Skeletal muscle satellite cell (primary cell): Measurements from ENCODE around the gene GOT1.

Source experiments
- H3K27me3 ChIP-seq: 2 replicates; pipeline ENCODE4 v1.7.0; 2013; ENCODE audit warnings: low read length; ENCODE audit not compliant: control insufficient read depth, insufficient read depth
- H3K36me3 ChIP-seq: 2 replicates; pipeline ENCODE4 v1.7.0; 2013; ENCODE audit warnings: mild to moderate bottlenecking, control low read depth, low read length; ENCODE audit not compliant: insufficient read depth
- H3K4me1 ChIP-seq: 2 replicates; pipeline ENCODE4 v1.7.0; 2013; ENCODE audit warnings: low read length; ENCODE audit not compliant: control insufficient read depth, insufficient read depth
- H3K4me2 ChIP-seq: 2 replicates; pipeline ENCODE4 v1.7.0; 2013; ENCODE audit warnings: mild to moderate bottlenecking, low read length
- H3K4me3 ChIP-seq: 2 replicates; pipeline ENCODE4 v1.7.0; 2013; ENCODE audit warnings: low read length
- H3K9ac ChIP-seq: 2 replicates; pipeline ENCODE4 v1.7.0; 2013; ENCODE audit warnings: mild to moderate bottlenecking, low read depth, low read length, moderate library complexity
- H3K9me3 ChIP-seq: replicated peaks from 2 replicates; pipeline ENCODE4 v1.7.0; 2013; ENCODE audit warnings: mild to moderate bottlenecking, control low read depth, low read length

Gene GOT1

GRCh38 chr10:99418910-99419624 lies 11.4 kb downstream of the GOT1 start:
- H3K36me3 ChIP-seq, result peaks cover 13% of the 10 kb centered on the region
- no peaks in the 10 kb centered on the region for H3K27me3 ChIP-seq
- H3K4me2 ChIP-seq, result no peak overlapping the region
- no peak overlapping the region for H3K9ac ChIP-seq
- no peaks in the 10 kb centered on the region for H3K4me1 ChIP-seq
- no peaks in the 10 kb centered on the region for H3K9me3 ChIP-seq
- H3K4me3 ChIP-seq, result no peak overlapping the region

DNA sequence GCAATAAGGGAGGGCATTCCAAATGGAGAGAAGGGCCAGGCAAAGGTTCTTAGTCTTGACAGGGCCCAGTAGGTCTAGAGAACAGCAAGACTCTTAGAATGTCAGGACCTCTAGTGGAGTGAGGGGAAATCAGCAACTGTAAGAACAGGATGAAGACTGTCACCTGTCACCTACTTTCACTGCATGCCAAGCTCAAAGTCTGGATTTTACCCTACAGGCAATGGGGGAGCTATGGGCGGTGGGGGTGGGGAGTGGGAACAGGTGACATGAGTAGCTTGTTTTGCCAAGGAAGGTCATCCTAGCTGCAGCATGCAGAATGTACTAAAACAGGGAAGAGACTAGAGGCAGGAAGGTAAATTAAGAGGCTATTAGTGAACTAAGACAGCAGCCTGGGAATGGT lies 18.3 kb downstream of the GOT1 start:
- Histone ChIP-seq H3K4me3 (no peak overlapping the region), H3K4me2 (no peak overlapping the region), H3K27me3 (no peaks in the 10 kb centered on the region), H3K9me3 (no peaks in the 10 kb centered on the region), H3K4me1 (no peaks in the 10 kb centered on the region), H3K9ac (no peak overlapping the region), H3K36me3 (peaks cover 3% of the 10 kb centered on the region)

DNA sequence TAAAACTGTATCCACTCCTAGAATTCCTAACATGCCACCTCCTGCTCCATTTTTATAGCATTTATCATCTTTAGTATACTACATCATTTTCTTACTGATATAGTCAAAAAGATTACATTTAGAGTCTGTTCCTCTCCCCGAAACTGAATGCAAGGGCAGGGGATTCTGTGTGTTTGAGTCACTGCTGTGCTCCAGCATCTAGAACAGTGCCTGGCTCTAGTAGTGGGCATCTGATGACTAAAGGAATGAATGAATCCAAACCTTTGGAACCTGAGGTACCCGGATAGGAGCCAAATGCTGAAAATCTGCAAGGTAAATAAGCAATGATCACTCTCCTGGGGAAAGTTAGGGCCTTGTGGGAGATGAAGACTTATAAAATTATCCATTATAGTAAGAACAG lies 18.9 kb downstream of the GOT1 start:
- Histone ChIP-seq H3K9ac (no peak overlapping the region), H3K9me3 (no peaks in the 10 kb centered on the region), H3K4me2 (no peak overlapping the region)

DNA sequence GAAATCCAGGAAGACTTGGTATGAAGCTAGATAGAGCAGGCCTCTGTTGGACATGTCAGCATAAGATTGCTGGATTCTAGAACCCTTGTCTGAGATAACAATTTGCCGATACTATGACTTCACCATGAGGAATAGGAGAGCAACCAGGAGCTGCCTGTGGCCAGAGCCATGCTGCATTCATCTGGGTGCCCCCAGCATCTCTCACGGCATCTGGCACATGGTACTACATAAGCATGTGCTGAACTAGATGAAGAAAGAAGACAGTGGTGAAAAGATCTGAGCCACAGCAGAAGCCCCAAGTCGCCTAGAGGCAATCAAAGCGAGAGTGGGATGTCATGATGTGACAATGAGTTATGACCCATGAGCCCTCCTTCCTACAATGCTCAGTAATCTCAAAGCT lies 19.5 kb downstream of the GOT1 start:
- H3K36me3 ChIP-seq, result peaks cover 10% of the 10 kb centered on the region
- H3K4me1 ChIP-seq, result no peaks in the 10 kb centered on the region
- H3K4me2 ChIP-seq, result no peak overlapping the region
- H3K9ac ChIP-seq, result no peak overlapping the region
- H3K27me3 ChIP-seq, result no peaks in the 10 kb centered on the region
- H3K9me3 ChIP-seq, result no peaks in the 10 kb centered on the region
- no peak overlapping the region for H3K4me3 ChIP-seq

More for the DNA sequence above, 18.9 kb downstream of the GOT1 start:
- H3K36me3 ChIP-seq, result peaks cover 4% of the 10 kb centered on the region
- no peaks in the 10 kb centered on the region for H3K4me1 ChIP-seq
- H3K27me3 ChIP-seq, result no peaks in the 10 kb centered on the region
- no peak overlapping the region for H3K4me3 ChIP-seq

- H3K27me3 ChIP-seq, result no peaks in the 10 kb centered on the region
- H3K4me1 ChIP-seq, result no peaks in the 10 kb centered on the region
- peaks cover 16% of the 10 kb centered on the region for H3K36me3 ChIP-seq
- no peak overlapping the region for H3K9ac ChIP-seq
- no peaks in the 10 kb centered on the region for H3K9me3 ChIP-seq
- no peak overlapping the region for H3K4me2 ChIP-seq
- H3K4me3 ChIP-seq, result no peak overlapping the region
Observed at GRCh38 chr10:99410146-99410545, 20.3 kb downstream of the GOT1 start.

DNA sequence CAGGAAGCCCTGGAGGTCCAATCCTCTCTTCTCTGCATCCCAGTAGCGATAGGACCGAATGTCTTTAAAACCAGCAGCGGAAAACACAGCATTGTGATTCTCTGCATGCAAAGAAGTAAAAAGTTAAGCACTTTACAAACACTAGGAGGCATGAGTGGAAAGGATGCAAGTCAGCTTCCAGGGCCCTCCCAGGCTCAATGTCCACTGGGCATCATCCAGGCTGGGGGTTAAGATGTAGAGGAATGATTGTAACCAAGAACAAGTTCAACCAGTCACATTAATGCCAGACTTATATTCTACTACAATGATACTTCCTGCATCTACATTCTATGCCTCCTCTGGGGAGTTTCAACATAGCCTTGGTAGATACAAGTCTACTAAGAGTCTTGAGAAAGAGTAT lies 24.3 kb downstream of the GOT1 start:
- H3K4me2 ChIP-seq, result no peak overlapping the region
- no peak overlapping the region for H3K4me3 ChIP-seq
- H3K36me3 ChIP-seq, result peaks cover 39% of the 10 kb centered on the region
- H3K27me3 ChIP-seq, result no peaks in the 10 kb centered on the region
- H3K9ac ChIP-seq, result no peak overlapping the region
- H3K9me3 ChIP-seq, result no peaks in the 10 kb centered on the region
- no peaks in the 10 kb centered on the region for H3K4me1 ChIP-seq

GRCh38 chr10:99403674-99404073 lies 26.8 kb downstream of the GOT1 start:
- Histone ChIP-seq H3K9me3 (no peaks in the 10 kb centered on the region), H3K27me3 (no peaks in the 10 kb centered on the region), H3K9ac (no peak overlapping the region), H3K4me3 (no peak overlapping the region), H3K36me3 (peaks cover 36% of the 10 kb centered on the region), H3K4me1 (no peaks in the 10 kb centered on the region), H3K4me2 (no peak overlapping the region)

GRCh38 chr10:99399664-99400063 lies 30.8 kb downstream of the GOT1 start:
- Histone ChIP-seq H3K9me3 (no peaks in the 10 kb centered on the region), H3K4me2 (no peak overlapping the region), H3K4me1 (peaks cover 20% of the 10 kb centered on the region), H3K9ac (no peak overlapping the region), H3K27me3 (no peaks in the 10 kb centered on the region), H3K4me3 (no peak overlapping the region), H3K36me3 (peaks cover 22% of the 10 kb centered on the region)

DNA sequence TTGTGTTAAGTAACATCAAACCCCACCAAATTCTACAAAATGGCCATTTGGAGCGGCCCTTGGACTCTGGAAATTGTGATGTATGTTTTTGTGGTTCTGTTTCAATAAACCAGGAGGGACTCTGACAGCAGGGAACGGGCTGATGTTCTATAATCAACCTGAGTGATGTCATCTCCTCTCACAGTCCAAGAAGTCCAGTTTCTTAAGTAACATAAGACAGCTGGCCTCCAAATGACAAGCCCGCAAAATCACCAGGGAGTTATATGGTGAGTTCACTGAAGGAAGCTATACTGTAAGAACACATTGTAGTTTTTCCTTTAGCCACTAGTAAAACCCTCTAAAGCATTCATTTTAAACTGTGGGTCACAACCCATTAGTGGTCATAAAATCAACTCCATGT lies 34.0 kb downstream of the GOT1 start:
- H3K27me3 ChIP-seq, result no peaks in the 10 kb centered on the region
- H3K9ac ChIP-seq, result no peak overlapping the region
- no peaks in the 10 kb centered on the region for H3K9me3 ChIP-seq
- H3K4me3 ChIP-seq, result no peak overlapping the region
- H3K4me2 ChIP-seq, result peak overlapping the region; percentile 51
- H3K4me1 ChIP-seq, result peaks cover 27% of the 10 kb centered on the region
- peaks cover 3% of the 10 kb centered on the region for H3K36me3 ChIP-seq

DNA sequence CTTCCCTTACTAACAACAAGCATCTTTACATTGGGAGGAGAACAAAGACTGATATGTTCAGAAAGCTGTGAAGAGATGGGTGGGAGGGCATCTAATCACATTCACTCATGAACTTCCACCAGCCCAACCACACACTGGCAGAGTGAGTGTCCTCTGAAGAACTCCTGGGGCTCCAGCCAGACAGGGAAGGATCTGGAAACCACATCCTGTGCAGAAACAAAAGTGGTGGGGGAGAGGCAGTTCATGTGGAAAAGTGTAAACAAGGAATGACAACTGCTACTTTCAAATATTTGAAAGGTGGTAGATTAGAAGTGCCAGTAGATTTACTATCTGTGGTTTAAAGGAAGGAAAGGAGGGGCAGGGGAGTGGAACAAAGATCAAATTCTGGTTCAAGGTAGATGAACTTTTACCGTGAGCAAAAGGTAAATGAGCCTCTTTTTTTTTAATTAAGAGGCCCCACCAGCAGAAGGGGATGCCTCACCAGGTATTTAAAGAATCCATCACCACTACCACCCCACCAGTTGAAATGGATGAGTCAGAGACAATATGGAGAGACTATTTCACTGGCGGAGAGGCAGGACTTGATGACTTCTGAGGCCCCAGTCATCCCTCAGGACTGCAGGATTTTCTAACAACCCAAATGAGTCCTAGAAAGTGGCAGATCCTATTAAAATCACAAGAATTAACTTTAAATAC lies 34.5 kb downstream of the GOT1 start:
- H3K9ac ChIP-seq, result no peak overlapping the region
- no peaks in the 10 kb centered on the region for H3K27me3 ChIP-seq
- H3K4me3 ChIP-seq, result no peak overlapping the region
- H3K4me2 ChIP-seq, result peak overlapping the region; percentile 51
- H3K4me1 ChIP-seq, result peaks cover 27% of the 10 kb centered on the region
- H3K9me3 ChIP-seq, result no peaks in the 10 kb centered on the region
- peaks cover 3% of the 10 kb centered on the region for H3K36me3 ChIP-seq

GRCh38 chr10:99394761-99395386 lies 35.5 kb downstream of the GOT1 start:
- H3K9me3 ChIP-seq, result no peaks in the 10 kb centered on the region
- peaks cover 27% of the 10 kb centered on the region for H3K4me1 ChIP-seq
- H3K9ac ChIP-seq, result no peak overlapping the region

More at GRCh38 chr10:99394761-99395386, 35.5 kb downstream of the GOT1 start:
- H3K36me3 ChIP-seq, result peaks cover 3% of the 10 kb centered on the region
- peaks cover 4% of the 10 kb centered on the region for H3K27me3 ChIP-seq
- no peak overlapping the region for H3K4me2 ChIP-seq
- H3K4me3 ChIP-seq, result no peak overlapping the region
